Right lobe of liver (tissue), 6 donors: ENCODE measurements around the gene ACAP3. TPM values are rescaled to one million over a fixed set of nuclear protein-coding genes. Genes with fewer than 3 reads are reported as not detected.

Experiments used
- ATAC-seq, 4 donors: fragments of 200-7000 bp; cut with Tn5 transposase; one replicate each; pipeline ENCODE4 v1.9.1; 2020; ENCODE audit warnings: mild to moderate bottlenecking in 4 of 4, moderate library complexity in 4 of 4
- DNase-seq, 3 donors: peaks; one replicate each; pipeline ENCODE4 v3.0.0-alpha.2; 2020
- H3K27ac ChIP-seq, 3 donors: fragments of 200-600 bp; one replicate each; pipeline ENCODE4 v1.8.0; 2022
- H3K27me3 ChIP-seq, 2 donors: fragments of 200-600 bp; one replicate each; pipeline ENCODE4 v1.8.0; 2022
- H3K36me3 ChIP-seq, 4 donors: fragments of 200-600 bp; sonication (generic) in 1 of 4; one replicate each; pipeline versions ENCODE4 v1.5.1 to v1.8.0; 2017 to 2022; ENCODE audit warnings: control low read depth in 1 of 4
- H3K4me1 ChIP-seq, 4 donors: fragments of 200-600 bp; sonication (generic) in 1 of 4; one replicate each; pipeline versions ENCODE4 v1.5.1 to v1.8.0; 2017 to 2022; ENCODE audit warnings: control low read depth in 1 of 4
- H3K4me3 ChIP-seq, 3 donors: fragments of 200-600 bp; one replicate each; pipeline ENCODE4 v1.8.0; 2022
- H3K9me3 ChIP-seq, 4 donors: fragments of 200-600 bp; sonication (generic) in 1 of 4; one replicate each; pipeline versions ENCODE4 v1.5.1 to v1.8.0; 2017 to 2022; ENCODE audit warnings: control low read depth in 1 of 4
- CTCF ChIP-seq, 4 donors: fragments of 200-600 bp in 3 of 4; fragments of 450-650 bp in 1 of 4; IDR thresholded peaks; one replicate each; pipeline versions ENCODE4 v1.5.1 to v1.8.0; 2016 to 2022; ENCODE audit warnings: antibody characterized with exemption in 4 of 4, mild to moderate bottlenecking in 2 of 4
- POLR2A ChIP-seq: fragments of 450-650 bp; IDR thresholded peaks from one replicate; pipeline ENCODE4 v1.6.1; 2017; ENCODE audit warnings: antibody characterized with exemption, mild to moderate bottlenecking
- WGBS: methylation state at CpG from one replicate; pipeline ENCODE4 v1.1.6; 2018; ENCODE audit warnings: low coverage, low lambda C conversion rate; ENCODE audit not compliant: insufficient coverage; ENCODE audit errors: missing lambda C conversion rate; 5-methylcytosine and 5-hydroxymethylcytosine counted together
- intact Hi-C, 2 donors: fragments of 100-400 bp; cut with DNase I; formaldehyde crosslinking; loops; one replicate each; pipeline versions ENCODE4 v1.11.2 to v1.14.1; 2022
- total RNA-seq, 6 experiments: library from RNA; depleted of rRNA in 2 of 6; stranded (reverse); fragments of >200 nt in 2 of 6; fragmentation: NEBNext Ultra II Directional in 3 of 6; extraction: Animal tissue kit (Norgen Biotek cat#: 25700) in 3 of 6; gene quantifications; one replicate each; pipeline versions ENCODE4 v1.1.0 to v1.2.4, GENCODE V29; 2016 to 2023
- donor health status: DM: no; HTN: yes; CAD: no.
- donor health status: DM: no; HTN: no; CAD: no.
- donor health status: DM: no; HTN: no; CAD: no.
- donor health status: DM: no; HTN: yes; CAD: no.
- donor health status: DM: no; HTN: yes; CAD: no.

Gene ACAP3
- total RNA-seq, 6 experiments from 2014 or later, result 20.1 to 28.0 (median 22.0) TPM

- H3K4me3 ChIP-seq, result no peak overlapping the region
- intact Hi-C loops, result no loop called here
- H3K36me3 ChIP-seq, result peaks cover 0 to 18% (median 2%) of the 10 kb centered on the region in 4 donors
- peaks cover 0 to 5% (median 0%) of the 10 kb centered on the region in 4 donors for H3K4me1 ChIP-seq
- no peak for ATAC-seq
- WGBS, result 72% methylated on average over 5 of the region's 32 CpGs
- no peak for DNase-seq
- no peak overlapping the region for H3K27ac ChIP-seq
- no peaks in the 10 kb centered on the region for H3K9me3 ChIP-seq
- no peak for TF ChIP-seq CTCF (IDR thresholded peaks at IDR 0.05)
- TF ChIP-seq POLR2A, result no peak
- H3K27me3 ChIP-seq, result no peaks in the 10 kb centered on the region
Measured at GRCh38 chr1:1336931-1337792, 29.4 kb upstream of the ACAP3 start.

GRCh38 chr1:1336446-1336845 is 28.7 kb upstream of the ACAP3 start:
- TF ChIP-seq POLR2A, result no peak
- no peak for TF ChIP-seq CTCF (IDR thresholded peaks at IDR 0.05)
- Histone ChIP-seq H3K4me3 (no peak overlapping the region), H3K27ac (no peak overlapping the region), H3K4me1 (peaks cover 0 to 5% (median 0%) of the 10 kb centered on the region in 4 donors), H3K36me3 (peaks cover 0 to 15% (median 2%) of the 10 kb centered on the region in 4 donors), H3K9me3 (no peaks in the 10 kb centered on the region), H3K27me3 (no peaks in the 10 kb centered on the region)
- WGBS, result no CpG with 5 or more reads among the region's 26 CpGs
- DNase-seq (no peak), ATAC-seq (no peak)
- intact Hi-C loops, result no loop called here

GRCh38 chr1:1335792-1336248 is 28.1 kb upstream of the ACAP3 start:
- Histone ChIP-seq H3K4me1 (peaks cover 0 to 5% (median 0%) of the 10 kb centered on the region in 4 donors), H3K4me3 (no peak overlapping the region), H3K27ac (no peak overlapping the region), H3K27me3 (no peaks in the 10 kb centered on the region), H3K9me3 (no peaks in the 10 kb centered on the region), H3K36me3 (peaks cover 0 to 15% (median 2%) of the 10 kb centered on the region in 4 donors)
- ATAC-seq (no peak), DNase-seq (no peak)
- intact Hi-C loops, result no loop called here
- 55% methylated on average over 2 of the region's 21 CpGs for WGBS
- TF ChIP-seq POLR2A (no peak), CTCF (IDR thresholded peaks at IDR 0.05) (no peak)

GRCh38 chr1:1335283-1335682 is 27.6 kb upstream of the ACAP3 start:
- Histone ChIP-seq H3K4me1 (peaks cover 0 to 5% (median 0%) of the 10 kb centered on the region in 4 donors), H3K9me3 (no peaks in the 10 kb centered on the region), H3K4me3 (no peak overlapping the region), H3K36me3 (peaks cover 0 to 15% (median 1%) of the 10 kb centered on the region in 4 donors), H3K27ac (no peak overlapping the region), H3K27me3 (no peaks in the 10 kb centered on the region)
- intact Hi-C loops, result no loop called here
- 60% methylated on average over 1 of the region's 16 CpGs for WGBS
- TF ChIP-seq POLR2A, result no peak
- TF ChIP-seq CTCF (IDR thresholded peaks at IDR 0.05), result no peak
- no peak for DNase-seq
- ATAC-seq, result no peak
